Mesodermal cell (in vitro differentiated cells): ENCODE measurements around the gene ZBTB16.

ENCODE experiments used
- H3K27ac ChIP-seq: 2 replicates; pipeline ENCODE4 v1.7.0; 2013; ENCODE audit warnings: mild to moderate bottlenecking, low read depth, low read length, moderate library complexity; ENCODE audit not compliant: severe bottlenecking
- H3K36me3 ChIP-seq: 2 replicates; pipeline ENCODE4 v1.7.1; 2013; ENCODE audit warnings: mild to moderate bottlenecking, low read length, moderate library complexity; ENCODE audit not compliant: control insufficient read depth, insufficient read depth
- H3K4me1 ChIP-seq: one replicate; pipeline ENCODE4 v1.7.1; 2013; ENCODE audit warnings: mild to moderate bottlenecking, low read length; ENCODE audit not compliant: insufficient read depth, control insufficient read depth, poor library complexity, severe bottlenecking
- H3K4me3 ChIP-seq: 2 replicates; pipeline ENCODE4 v1.7.0; 2013; ENCODE audit warnings: low read length, control low read depth, mild to moderate bottlenecking; ENCODE audit not compliant: insufficient read depth, poor library complexity, severe bottlenecking; ENCODE audit errors: extremely low read depth
- H3K9me3 ChIP-seq: 2 replicates; pipeline ENCODE4 v1.7.1; 2013; ENCODE audit warnings: mild to moderate bottlenecking, low read length, moderate library complexity; ENCODE audit not compliant: control insufficient read depth
- WGBS, 2 experiments: methylation state at CpG; one replicate each; pipeline ENCODE4 v1.1.5; 2013; ENCODE audit warnings: missing lambda C conversion rate in 2 of 2; ENCODE audit not compliant: insufficient coverage in 2 of 2; 5-methylcytosine and 5-hydroxymethylcytosine counted together

ZBTB16 gene

GRCh38 chr11:114076921-114077331 lies 17.4 kb downstream of the ZBTB16 start:
- peaks cover 63% of the 10 kb centered on the region for H3K4me1 ChIP-seq
- H3K9me3 ChIP-seq = no peaks in the 10 kb centered on the region
- no peak overlapping the region for H3K4me3 ChIP-seq
- 20 to 27% methylated on average over 1 of the region's 3 CpGs for WGBS, 2 experiments
- peak overlapping the region; percentile 41 for H3K27ac ChIP-seq
- H3K36me3 ChIP-seq = no peaks in the 10 kb centered on the region

DNA sequence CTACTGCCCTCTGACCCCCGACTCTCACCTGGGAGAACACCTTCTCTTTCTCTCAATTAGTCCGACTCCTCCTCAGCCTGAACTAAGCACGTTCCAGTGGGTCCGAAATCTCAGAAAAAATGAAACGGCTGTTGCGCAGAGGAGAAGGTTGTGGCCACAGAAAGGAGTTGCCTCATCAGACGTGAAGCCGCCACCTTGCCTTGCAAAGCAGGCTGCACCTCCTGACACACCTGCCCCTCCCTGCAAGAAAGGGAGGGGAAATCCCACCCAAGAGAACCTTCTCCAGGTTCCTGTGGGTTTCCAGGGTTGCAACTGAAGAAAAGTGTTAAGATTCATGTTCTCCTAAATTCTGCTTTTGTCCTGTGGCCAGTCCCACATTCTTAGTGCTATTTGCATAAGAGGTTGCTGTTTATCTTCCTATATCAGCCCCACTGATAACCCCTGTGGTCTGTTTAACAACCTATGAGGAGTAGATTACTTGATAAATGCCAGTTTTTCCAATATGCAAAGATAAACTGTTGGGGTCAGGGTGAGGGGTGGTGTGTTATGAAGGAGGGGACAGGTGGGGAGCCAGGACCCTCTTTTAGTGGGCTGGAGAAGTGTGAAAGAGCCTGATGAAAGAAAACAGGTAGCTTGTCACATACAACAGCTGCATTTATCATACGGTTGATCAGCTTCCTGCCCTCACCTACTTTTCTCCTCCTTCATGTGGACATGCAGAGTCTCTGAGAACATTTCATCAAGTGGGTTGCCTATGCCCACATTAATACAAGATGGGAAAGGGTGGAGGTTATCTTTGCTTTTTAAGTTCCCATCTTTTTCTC lies 18.2 kb downstream of the ZBTB16 start:
- 68 to 83% methylated on average over 4 to 6 of the region's 9 CpGs for WGBS, 2 experiments
- peaks cover 57% of the 10 kb centered on the region for H3K4me1 ChIP-seq
- H3K27ac ChIP-seq = no peak overlapping the region
- H3K9me3 ChIP-seq = no peaks in the 10 kb centered on the region
- no peak overlapping the region for H3K4me3 ChIP-seq
- H3K36me3 ChIP-seq = no peaks in the 10 kb centered on the region

DNA sequence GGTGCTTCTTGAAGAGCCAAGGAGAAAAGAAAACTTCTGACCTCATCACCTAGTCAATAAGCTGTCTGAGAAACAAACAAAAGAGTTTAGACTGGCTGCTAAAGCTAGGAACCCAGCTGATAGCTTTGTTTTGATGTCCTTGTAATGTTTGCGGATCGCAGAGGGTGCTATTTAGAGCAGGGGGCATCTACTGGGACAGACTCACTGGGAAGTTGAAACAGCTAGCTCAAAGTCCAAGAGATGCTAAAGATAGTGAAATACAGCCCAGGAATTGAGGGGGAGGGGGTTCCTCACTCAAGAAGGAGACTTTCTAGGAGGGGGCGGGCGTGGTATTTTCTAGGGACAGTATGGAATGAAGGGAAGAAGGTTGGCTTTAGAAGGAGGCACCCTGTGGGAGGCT lies 18.9 kb downstream of the ZBTB16 start:
- H3K4me1 ChIP-seq = peaks cover 61% of the 10 kb centered on the region
- no peaks in the 10 kb centered on the region for H3K36me3 ChIP-seq
- 36 to 50% methylated on average over 4 of the region's 4 CpGs for WGBS, 2 experiments
- H3K9me3 ChIP-seq = no peaks in the 10 kb centered on the region
- H3K4me3 ChIP-seq = no peak overlapping the region
- H3K27ac ChIP-seq = no peak overlapping the region

DNA sequence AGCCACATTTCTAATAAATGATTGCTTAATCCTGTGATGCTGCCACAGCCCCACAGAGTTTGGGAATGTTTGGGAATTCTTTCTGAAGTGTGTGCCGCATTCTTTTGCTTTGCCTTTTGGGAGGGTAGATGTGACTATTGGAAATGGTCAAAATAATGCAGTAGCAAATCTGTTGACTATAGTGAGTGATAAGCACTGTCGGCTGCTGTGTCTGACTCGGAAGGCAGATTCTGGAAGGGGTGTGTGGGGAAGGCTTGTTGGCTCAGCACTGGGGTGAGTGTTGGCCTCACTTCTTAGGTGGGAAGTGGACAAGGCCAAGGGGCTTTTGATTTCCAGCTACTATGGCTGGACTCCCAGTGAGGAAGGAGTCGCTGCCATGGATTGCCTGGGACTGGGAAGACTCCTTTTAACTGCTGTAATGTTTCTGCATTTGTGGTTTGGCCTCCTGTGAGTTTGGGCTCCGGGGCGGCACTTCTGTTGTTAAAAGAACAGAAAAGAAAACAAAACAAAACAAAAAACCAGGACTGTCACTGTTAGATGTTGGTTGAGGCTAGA lies 20.1 kb downstream of the ZBTB16 start:
- 67 to 68% methylated on average over 4 of the region's 6 CpGs for WGBS, 2 experiments
- Histone ChIP-seq H3K27ac (no peak overlapping the region), H3K4me3 (no peak overlapping the region), H3K36me3 (no peaks in the 10 kb centered on the region), H3K4me1 (peaks cover 61% of the 10 kb centered on the region), H3K9me3 (no peaks in the 10 kb centered on the region)

- H3K9me3 ChIP-seq = no peaks in the 10 kb centered on the region
- no peaks in the 10 kb centered on the region for H3K36me3 ChIP-seq
- H3K4me1 ChIP-seq = peaks cover 57% of the 10 kb centered on the region
- WGBS, 2 experiments = 85% methylated on average over 2 of the region's 5 CpGs; no CpG with 5 or more reads in 1 of the 2 experiments
- H3K27ac ChIP-seq = no peak overlapping the region
- H3K4me3 ChIP-seq = no peak overlapping the region
Observed at GRCh38 chr11:114080219-114080618, 20.7 kb downstream of the ZBTB16 start.

DNA sequence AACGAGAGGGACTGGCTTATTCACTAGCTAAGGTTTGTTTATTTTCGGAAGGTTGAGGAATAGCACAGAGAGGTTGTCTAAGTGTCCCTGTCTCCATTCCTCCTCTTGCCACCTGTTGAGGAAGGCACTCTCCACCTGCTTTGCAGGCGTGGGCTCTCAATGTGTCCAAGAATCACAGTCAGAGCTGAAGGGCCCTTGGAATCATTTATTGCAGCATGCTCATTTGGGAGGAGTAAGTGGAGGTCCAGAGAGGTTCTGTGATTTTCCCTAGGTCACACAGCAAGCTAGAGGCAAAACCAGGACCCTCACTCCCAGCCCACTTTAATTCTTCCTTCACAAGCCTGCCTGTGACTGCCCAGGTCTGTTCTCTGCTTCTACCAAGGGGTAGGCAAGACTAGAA lies 21.3 kb downstream of the ZBTB16 start:
- 100% methylated on average over 1 of the region's 3 CpGs for WGBS, 2 experiments
- Histone ChIP-seq H3K36me3 (no peaks in the 10 kb centered on the region), H3K4me1 (peaks cover 57% of the 10 kb centered on the region), H3K4me3 (no peak overlapping the region), H3K27ac (no peak overlapping the region), H3K9me3 (no peaks in the 10 kb centered on the region)

GRCh38 chr11:114081641-114082414 lies 22.3 kb downstream of the ZBTB16 start:
- Histone ChIP-seq H3K27ac (no peak overlapping the region), H3K4me3 (no peak overlapping the region), H3K36me3 (no peaks in the 10 kb centered on the region), H3K4me1 (peaks cover 51% of the 10 kb centered on the region), H3K9me3 (no peaks in the 10 kb centered on the region)
- 90 to 94% methylated on average over 7 to 8 of the region's 9 CpGs for WGBS, 2 experiments

DNA sequence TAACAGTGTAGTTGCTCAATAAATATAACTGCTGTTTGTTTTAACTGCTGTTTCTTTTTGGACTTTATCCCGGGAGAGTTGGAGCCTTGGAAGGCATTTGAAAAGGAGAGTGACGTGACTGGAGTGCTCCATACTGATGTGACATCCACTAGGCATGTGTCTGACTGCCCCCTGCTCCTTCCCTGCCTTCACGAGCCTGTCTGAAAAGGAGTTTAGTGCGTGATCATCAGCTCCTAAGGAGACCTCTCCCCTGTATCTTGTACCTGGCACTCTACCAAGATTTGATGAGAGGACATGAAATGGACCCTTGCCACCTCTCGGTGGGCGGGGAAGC lies 22.9 kb downstream of the ZBTB16 start:
- no peak overlapping the region for H3K27ac ChIP-seq
- H3K4me3 ChIP-seq = no peak overlapping the region
- no peaks in the 10 kb centered on the region for H3K9me3 ChIP-seq
- H3K4me1 ChIP-seq = peaks cover 46% of the 10 kb centered on the region
- WGBS, 2 experiments = 75 to 85% methylated on average over 5 to 6 of the region's 6 CpGs
- no peaks in the 10 kb centered on the region for H3K36me3 ChIP-seq

GRCh38 chr11:114082767-114083181 lies 23.3 kb downstream of the ZBTB16 start:
- Histone ChIP-seq H3K36me3 (no peaks in the 10 kb centered on the region), H3K4me3 (no peak overlapping the region), H3K9me3 (no peaks in the 10 kb centered on the region), H3K27ac (no peak overlapping the region), H3K4me1 (peaks cover 42% of the 10 kb centered on the region)
- 76 to 87% methylated on average over 11 to 20 of the region's 22 CpGs for WGBS, 2 experiments

DNA sequence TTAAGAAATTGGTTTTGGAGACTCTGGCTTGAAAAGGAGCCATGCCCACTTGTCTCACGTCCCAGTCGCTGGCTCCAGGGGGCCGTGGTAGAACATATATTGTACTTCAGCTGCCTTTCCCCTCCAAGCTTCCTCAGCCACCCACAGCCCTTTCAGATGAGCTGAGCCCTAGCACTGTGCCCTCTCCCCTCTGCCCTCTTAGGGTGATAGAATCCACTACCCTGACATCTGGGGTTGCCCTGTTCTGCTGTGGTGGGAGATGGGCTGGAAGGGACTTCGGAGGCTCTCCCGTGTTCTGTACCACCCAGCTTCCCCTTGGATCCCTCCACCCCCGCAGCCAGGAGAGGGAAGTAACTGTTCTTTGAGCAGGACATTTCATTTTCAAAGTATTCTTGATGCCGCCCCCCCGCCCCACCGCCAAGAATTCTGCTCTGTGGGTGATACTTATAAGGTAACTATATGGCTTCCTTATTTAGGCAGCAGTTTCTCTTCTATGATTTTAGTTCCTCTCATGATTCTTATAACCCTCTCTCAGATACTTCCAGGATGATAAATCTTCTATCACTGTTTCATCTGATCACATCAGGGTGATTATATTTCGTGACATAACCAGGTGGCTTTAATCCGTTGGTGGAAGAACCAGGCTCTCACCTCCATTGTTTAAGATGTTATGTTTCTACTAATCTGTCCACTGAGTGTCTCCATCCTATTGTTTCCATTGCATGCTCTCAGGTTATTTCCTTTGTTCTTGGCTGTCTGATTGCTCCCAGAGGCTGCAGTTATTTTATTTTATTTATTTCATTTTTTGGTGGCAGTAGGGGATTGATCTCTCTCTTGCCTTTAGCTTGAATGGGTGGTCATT lies 24.1 kb downstream of the ZBTB16 start:
- 89 to 100% methylated on average over 2 to 5 of the region's 11 CpGs for WGBS, 2 experiments
- peaks cover 35% of the 10 kb centered on the region for H3K4me1 ChIP-seq
- no peak overlapping the region for H3K27ac ChIP-seq
- H3K4me3 ChIP-seq = no peak overlapping the region
- H3K9me3 ChIP-seq = no peaks in the 10 kb centered on the region
- H3K36me3 ChIP-seq = no peaks in the 10 kb centered on the region
